ENCODE measurements around the gene SSBP4. TPM values are rescaled to one million over a fixed set of nuclear protein-coding genes. Genes with fewer than 3 reads are reported as not detected.

The SSBP4 gene
- total and polyA plus RNA-seq, 2 experiments from 2014 or later, result 44.4 to 52.0 TPM

GRCh38 chr19:18477042-18477779, 58.0 kb downstream of the SSBP4 start:
- H3K4me2 ChIP-seq, result no peak overlapping the region
- Mint-ChIP-seq H3K4me1 (peaks cover 25% of the 10 kb centered on the region), H3K27me3 (ENCODE audit: insufficient read depth, low read depth, poor library complexity) (peaks cover 20% of the 10 kb centered on the region), H3K4me3 (no peak overlapping the region), H3K36me3 (ENCODE audit: low read depth) (no peaks in the 10 kb centered on the region; the same call in 2 of the 3 replicates), H3K9me3 (no peaks in the 10 kb centered on the region), H3K27ac (0 out of 2 replicates have a peak overlapping the region, but pooled peaks have one; percentile 33)
- peaks cover 29% of the 10 kb centered on the region for H3K79me2 ChIP-seq (replicated peaks; ENCODE audit: insufficient read depth)
- peaks cover 10% of the 10 kb centered on the region; the same call in 1 of the 2 replicates for H3F3A ChIP-seq (replicated peaks; ENCODE audit: low read depth)
- no peaks in the 10 kb centered on the region; the same call in 1 of the 2 replicates for H4K20me1 ChIP-seq (replicated peaks; ENCODE audit: insufficient read depth)
- DNase-seq (ENCODE audit: low spot score) (peak; percentile 61), ATAC-seq (peak; percentile 21; the same call in 2 of the 3 replicates)
- no peaks in the 10 kb centered on the region for H3K27me3 ChIP-seq (ENCODE audit: insufficient read depth)
- no peaks in the 10 kb centered on the region for H3K4me1 ChIP-seq (ENCODE audit: insufficient read depth)
- no peaks in the 10 kb centered on the region for H3K36me3 ChIP-seq (ENCODE audit: insufficient read depth)
- no peak overlapping the region for H2AFZ ChIP-seq
- no peaks in the 10 kb centered on the region for H3K9me2 ChIP-seq (ENCODE audit: insufficient read depth)
- TF ChIP-seq CTCF (conservative IDR thresholded peaks at IDR 0.05; ENCODE audit: low read depth in 2 of 2) (peak; percentile 34 to 49), REST (IDR thresholded peaks at IDR 0.05; ENCODE audit: unreplicated experiment) (no peak)
- no peak overlapping the region for H3K4me3 ChIP-seq
- H3K27ac ChIP-seq (ENCODE audit: low read depth), result 0 out of 2 replicates have a peak overlapping the region, but pooled peaks have one; percentile 45

GRCh38 chr19:18477974-18478373, 58.8 kb downstream of the SSBP4 start:
- no peak overlapping the region for H3K4me2 ChIP-seq
- peaks cover 33% of the 10 kb centered on the region for H3K79me2 ChIP-seq (replicated peaks; ENCODE audit: insufficient read depth)
- no peaks in the 10 kb centered on the region; the same call in 1 of the 2 replicates for H4K20me1 ChIP-seq (replicated peaks; ENCODE audit: insufficient read depth)
- Mint-ChIP-seq H3K27me3 (ENCODE audit: insufficient read depth, low read depth, poor library complexity) (peaks cover 20% of the 10 kb centered on the region), H3K36me3 (ENCODE audit: low read depth) (no peaks in the 10 kb centered on the region; the same call in 2 of the 3 replicates), H3K4me3 (no peak overlapping the region), H3K27ac (no peak overlapping the region), H3K9me3 (0 out of 3 replicates have a peak, but pooled peaks cover 5% of the 10 kb centered on the region), H3K4me1 (peaks cover 25% of the 10 kb centered on the region)
- ATAC-seq (no peak), DNase-seq (ENCODE audit: low spot score) (no peak)
- no peak overlapping the region for H2AFZ ChIP-seq
- no peak overlapping the region for H3K4me3 ChIP-seq
- no peaks in the 10 kb centered on the region for H3K27me3 ChIP-seq (ENCODE audit: insufficient read depth)
- no peaks in the 10 kb centered on the region for H3K4me1 ChIP-seq (ENCODE audit: insufficient read depth)
- no peaks in the 10 kb centered on the region for H3K9me2 ChIP-seq (ENCODE audit: insufficient read depth)
- peaks cover 10% of the 10 kb centered on the region; the same call in 1 of the 2 replicates for H3F3A ChIP-seq (replicated peaks; ENCODE audit: low read depth)
- H3K36me3 ChIP-seq (ENCODE audit: insufficient read depth), result no peaks in the 10 kb centered on the region
- H3K27ac ChIP-seq (ENCODE audit: low read depth), result no peak overlapping the region
- TF ChIP-seq ETS1 (IDR thresholded peaks at IDR 0.05), result no peak
- TF ChIP-seq CREB1 (CRISPR knock-in tag; IDR thresholded peaks at IDR 0.05; ENCODE audit: low read depth), result no peak
- TF ChIP-seq JUNB (IDR thresholded peaks at IDR 0.05; ENCODE audit: unreplicated experiment), result no peak
- TF ChIP-seq STAT1 (IDR thresholded peaks at IDR 0.05; ENCODE audit: unreplicated experiment), result no peak
- TF ChIP-seq EZH2phosphoT487 (IDR thresholded peaks at IDR 0.05; ENCODE audit: unreplicated experiment), result no peak
- TF ChIP-seq NANOG (IDR thresholded peaks at IDR 0.05; ENCODE audit: borderline replicate concordance), result no peak
- no peak for TF ChIP-seq POLR2AphosphoS5 (IDR thresholded peaks at IDR 0.05; ENCODE audit: low read depth)
- no peak for TF ChIP-seq EZH2 (IDR thresholded peaks at IDR 0.05; ENCODE audit: low read depth, unreplicated experiment)
- no peak for TF ChIP-seq ZNF114 (CRISPR knock-in tag; IDR thresholded peaks at IDR 0.05)
- no peak for TF ChIP-seq CTCF (conservative IDR thresholded peaks at IDR 0.05; ENCODE audit: low read depth in 2 of 2)
